ENCODE measurements around the gene KIZ.

KIZ gene

DNA sequence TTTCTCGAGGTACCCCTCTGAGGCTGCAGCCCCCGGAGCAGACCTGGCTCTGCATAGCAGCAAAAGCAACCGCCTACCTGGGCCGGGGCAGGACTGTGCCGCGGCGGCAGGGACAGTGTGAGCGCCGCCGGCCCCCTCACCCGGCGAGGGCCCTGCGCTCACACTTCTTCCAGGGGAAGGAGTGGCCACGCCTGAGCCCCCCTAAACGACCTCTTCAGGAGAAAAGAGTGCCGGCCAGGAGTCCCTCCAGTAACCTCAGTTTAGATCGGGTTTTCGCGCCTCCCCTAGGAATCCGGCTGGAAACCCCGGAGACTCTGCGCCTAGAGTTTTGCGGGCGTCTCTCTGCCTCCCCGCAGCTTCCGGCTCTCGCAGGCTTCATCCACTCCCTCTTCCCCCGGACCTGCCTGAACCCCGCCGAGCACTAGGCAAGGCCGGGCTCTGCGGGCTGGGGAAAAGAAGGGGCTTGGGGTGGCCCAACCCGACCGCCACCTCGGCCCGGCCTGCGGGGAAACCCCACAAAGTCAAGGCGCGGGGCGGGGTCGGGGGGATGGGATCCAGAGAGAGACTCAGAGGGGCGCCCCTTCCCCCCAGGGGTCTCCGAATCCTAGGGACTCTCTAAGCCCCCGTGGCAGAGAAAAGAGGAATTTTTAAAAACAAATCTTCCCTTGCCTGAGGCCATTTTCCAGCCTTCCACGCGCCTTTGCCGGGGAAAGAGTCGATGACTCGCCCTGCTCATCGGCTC lies 20.3 kb upstream of the KIZ start:
- DNase-seq = no peak

- DNase-seq = no peak
Observed at GRCh38 chr20:21106171-21107017, 19.5 kb upstream of the KIZ start, which contains the start of gene LINC00237. LINC00237 (minus strand) TSS chr20:21106358.

GRCh38 chr20:21109144-21109543 lies 16.7 kb upstream of the KIZ start:
- no peak for DNase-seq

- no peak for DNase-seq
Observed at GRCh38 chr20:21110811-21111210, 15.1 kb upstream of the KIZ start.

- DNase-seq = no peak
Observed at GRCh38 chr20:21111416-21111815, 14.5 kb upstream of the KIZ start.

DNA sequence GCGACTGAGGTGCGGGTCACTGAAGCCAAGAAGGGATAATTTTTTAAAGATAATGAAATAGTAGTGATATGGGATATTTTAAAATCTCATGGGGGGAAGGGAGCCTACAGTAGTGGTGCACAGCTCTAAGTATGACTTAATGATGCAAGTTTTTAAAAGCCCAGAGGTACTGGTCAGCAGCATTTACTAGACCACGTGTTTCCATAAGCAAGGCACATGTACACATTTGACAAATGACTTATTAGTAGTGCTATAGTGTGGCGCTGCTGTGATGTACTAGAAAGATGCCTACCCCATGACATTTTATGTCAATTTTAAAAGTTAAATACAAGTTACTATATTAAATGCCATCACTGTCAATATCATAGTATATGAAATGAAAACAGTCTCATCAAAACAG lies 12.2 kb upstream of the KIZ start:
- DNase-seq = no peak

GRCh38 chr20:21114584-21114983 lies 11.3 kb upstream of the KIZ start:
- no peak for DNase-seq

DNA sequence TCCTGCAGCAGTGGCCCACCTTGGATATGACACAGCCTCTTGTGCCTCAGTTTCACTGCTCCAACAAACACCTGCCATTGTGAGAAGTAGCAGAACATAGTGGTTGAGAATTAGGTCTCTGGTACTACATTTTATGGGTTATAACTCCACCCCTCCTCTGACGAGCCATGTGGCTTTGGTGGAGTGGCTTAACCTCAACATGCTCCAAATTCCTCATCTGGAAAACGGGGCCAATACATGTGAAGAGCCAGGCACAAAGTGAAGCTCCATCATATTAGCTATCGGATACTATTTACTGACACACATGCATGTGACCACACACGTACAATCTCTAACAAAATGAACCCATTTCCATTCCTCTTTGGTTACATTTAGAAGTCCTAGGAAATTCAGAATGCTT lies 8.4 kb upstream of the KIZ start:
- no peak for DNase-seq

DNA sequence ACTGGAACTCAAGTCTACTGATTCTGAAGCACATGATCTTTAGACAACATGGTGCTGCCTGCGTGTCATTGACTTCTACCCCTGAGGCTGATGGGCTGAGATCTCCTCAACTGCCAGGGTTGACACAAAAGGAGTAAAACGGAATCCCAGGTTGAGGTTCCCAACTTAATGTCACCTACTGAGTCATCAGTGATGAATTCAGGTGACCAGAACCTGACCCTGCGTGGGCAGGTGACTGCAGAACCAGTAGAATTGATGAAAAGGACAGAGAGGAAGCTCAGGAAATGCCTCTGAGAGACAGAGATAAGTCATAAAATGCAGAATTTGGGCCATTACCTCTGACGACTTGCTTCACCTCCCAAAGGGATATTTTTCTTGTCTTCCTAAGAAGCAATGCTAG lies 7.7 kb upstream of the KIZ start:
- DNase-seq = no peak

GRCh38 chr20:21118782-21119181 lies 7.1 kb upstream of the KIZ start:
- no peak for DNase-seq

DNA sequence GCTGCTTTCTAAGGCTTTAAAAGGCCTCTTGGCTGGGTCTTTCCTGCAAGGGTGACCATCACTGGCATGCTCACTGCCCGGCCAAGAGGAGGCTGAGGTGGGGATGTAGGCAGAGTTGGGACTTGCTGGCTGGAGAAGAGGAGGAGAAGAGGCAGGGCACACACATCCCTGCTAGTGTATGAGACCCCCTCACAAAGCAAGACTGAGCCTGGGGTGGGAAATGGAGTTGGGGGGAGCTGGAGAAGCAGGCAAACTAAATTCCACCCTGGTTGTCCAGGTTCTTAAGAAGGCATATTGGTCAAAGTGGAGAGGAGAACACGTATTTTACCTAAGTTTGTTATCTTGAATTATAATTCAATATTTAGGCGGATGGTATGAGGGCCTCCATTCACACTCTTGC lies 1.7 kb upstream of the KIZ start:
- DNase-seq = no peak

DNA sequence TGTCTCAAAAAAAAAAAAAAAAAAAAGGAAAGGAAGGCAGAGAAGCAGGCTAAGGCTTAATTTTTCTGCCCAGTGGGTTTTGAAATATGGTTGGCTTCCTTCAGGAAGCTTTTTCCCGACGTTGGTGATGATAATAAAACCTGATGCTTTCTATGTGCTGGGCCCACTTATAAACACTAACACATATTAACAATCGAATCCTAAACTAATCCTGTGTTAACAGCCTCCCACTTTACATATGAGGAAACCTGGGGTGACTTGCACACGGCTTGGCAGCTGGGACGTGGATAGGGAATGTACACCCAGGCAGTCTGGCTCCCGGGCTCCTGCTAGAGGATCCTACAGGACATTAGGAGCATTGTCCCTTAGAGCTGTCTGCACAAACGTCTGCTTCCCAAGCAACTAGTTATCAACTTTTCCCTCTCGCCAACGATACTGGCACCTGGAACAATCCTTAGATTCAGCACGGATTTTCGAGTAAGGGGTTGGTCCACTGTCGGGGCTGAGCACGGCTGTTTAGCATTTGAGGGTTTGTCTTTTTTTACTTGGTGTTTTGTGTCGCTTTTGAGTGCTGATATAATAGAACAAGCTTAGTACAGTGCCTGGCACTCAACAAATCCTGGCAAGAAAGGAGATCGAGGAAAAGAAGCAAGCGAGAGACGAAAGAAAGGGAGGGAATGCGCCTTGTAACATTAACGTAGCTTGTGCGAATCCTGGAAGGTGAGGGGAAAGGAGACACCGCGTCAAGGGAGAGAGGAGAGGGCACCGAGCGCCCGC lies 622 bp upstream of the KIZ start:
- peak; percentile 47 for DNase-seq

DNA sequence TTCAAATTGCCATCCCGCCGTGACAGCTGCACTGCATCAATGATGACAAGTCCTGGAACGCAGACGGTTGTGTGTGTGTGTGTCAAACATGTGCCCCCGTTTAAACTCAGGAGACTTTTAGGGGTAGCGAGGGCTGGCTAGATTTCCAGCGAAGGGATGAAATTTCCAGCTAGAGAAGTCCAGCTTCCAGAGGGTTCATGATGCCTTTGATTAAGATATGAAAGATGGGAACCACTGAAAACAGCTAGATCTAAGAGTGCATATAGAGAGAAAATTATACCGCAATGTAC lies 644 bp downstream of the KIZ start:
- DNase-seq = no peak

DNA sequence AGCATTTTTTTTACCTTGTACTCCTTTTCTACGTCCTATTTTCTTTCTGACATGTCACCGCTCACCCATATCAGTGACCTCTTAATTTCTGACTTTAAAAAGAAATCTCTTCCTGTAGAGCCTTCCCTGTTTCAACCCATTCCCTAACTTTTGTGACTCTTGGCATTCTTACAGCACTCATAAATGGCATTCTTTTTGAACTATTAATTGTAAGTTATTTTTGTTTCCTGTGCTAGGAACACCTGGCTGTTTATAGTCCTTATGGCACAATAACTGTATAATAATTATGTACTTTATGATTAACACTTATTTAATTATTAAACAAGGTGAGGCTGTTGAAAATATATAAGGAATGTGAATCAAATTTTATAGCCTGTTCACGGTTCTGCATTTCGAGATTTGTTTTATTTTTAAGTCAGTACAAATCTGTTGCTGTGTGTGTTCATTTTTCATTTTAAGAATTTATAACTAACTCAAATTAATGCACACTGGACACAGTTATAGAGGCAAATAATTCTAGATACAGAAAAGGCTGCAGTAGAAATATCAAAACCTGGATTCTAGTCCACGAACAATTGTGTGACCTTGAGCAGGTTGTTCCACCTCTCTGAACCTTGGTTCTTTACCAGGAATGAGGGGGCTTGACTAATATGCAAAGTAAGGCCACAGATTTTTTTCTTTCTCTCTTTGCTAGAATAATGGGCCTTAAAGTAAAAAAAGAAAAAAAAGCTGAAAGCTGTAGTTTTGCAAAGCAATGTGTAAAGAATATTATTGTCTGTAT lies 1.5 kb downstream of the KIZ start:
- DNase-seq = no peak

DNA sequence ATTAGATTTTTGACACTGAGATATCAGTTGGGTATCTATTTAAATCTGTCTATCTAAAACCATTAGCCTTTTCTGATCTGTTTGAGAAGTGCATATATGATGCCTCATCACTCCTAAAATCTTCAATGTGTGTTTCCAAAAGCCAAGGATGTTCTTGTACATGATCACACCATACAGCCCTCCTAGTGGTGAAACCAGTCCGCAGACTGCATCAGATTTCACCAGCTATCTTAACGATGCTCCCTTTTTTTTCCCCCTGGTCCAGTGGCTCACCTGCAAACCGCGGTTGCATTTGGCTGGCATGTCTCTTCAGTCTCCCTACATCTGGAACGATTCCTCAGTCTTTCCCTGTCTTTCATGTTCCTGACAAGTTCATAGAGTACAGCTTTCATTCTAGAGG lies 4.0 kb downstream of the KIZ start:
- no peak for DNase-seq

GRCh38 chr20:21133404-21133803 lies 7.5 kb downstream of the KIZ start:
- no peak for DNase-seq

- no peak for DNase-seq
Observed at GRCh38 chr20:21133917-21134622, 8.2 kb downstream of the KIZ start.

GRCh38 chr20:21134883-21135493 lies 9.1 kb downstream of the KIZ start:
- DNase-seq = no peak

DNA sequence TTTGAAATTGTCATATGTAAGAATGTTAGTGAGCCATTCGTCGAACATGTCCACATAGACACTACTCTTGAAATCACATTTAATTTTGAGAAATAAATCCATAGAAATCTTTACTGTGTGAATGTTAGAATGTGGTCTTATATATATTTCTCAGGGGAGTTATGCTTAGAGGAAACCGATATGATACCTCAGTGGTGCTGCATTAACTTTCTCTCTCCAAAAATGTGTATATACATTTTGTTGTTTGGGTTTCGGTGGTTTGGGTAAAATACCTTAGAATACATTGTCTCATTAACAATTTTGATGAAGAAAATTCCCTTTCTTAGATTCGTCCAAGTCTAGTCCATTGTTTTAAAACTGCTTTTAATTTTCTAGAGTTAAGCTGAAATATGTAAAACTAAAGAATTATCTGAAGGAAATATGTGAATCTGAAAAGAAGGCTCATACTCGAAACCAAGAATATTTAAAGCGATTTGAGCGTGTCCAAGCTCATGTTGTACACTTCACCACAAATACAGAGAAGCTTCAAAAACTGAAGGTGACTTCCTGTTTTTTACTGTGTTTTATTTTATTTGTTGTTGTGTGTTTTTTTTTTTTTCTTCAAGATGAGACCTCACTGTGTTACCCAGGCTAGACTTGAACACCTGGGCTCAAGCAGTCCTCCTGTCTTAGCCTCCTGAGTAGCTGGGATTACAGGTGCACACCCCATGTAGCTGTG lies 10.3 kb downstream of the KIZ start:
- no peak for DNase-seq

DNA sequence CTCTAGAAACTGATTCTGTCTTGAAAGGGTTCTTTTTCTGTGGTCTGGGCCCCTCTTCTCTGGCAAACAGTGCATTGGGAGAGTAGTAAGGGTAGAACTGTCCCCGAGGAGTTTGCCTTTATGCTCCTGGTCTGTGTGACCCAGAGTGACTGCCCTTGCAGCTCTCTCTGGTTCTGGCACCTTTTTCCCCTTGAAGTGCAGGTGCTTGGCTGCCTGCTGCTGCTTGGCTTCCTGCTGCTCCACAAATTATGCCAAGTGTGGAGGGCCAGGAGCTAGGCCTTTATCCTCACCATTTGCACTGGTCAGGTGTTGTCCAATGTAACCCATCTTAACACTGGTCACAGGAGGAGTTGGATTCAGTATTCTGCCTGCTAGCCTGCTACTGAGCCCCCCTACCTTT lies 11.2 kb downstream of the KIZ start:
- no peak for DNase-seq

DNA sequence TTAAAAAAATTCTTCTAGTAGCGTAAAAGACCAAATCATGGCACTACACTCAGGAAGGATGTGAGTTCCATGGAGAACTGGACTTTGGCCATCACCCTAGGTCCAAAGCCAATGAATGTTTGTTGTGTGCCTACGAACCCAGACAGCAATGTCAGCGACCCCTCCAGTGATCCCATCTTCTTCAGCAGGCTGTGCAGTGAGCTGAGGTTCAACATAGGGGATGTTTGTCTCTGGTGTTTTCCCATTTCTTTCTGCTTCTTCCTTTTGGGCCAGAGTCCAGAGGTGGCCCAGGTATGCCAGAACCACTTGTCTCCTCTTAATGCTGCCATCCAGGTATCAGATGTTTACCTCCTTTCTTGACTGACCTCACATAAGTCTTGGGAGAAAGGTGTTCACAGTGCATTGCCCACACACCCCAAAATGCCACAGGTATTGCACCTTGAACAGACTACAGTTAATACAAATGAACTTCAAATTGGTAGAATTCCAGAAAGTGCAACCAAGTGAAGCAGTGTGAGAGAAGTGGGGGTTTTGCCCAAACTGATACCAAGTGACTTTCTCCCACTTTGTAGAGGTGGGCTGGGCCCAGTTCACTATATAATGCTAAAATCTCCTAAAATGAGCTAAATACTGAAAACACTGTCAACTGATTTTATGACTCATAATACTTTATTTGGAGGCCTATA lies 14.1 kb downstream of the KIZ start:
- no peak for DNase-seq
